ENCODE results near the gene CBY3. TPM values are rescaled to one million over a fixed set of nuclear protein-coding genes. Genes with fewer than 3 reads are reported as not detected.

CBY3 gene
- total and polyA plus RNA-seq, 2 of the 13 experiments (the other 11 are each of a cell fraction or from before 2014, with no cell fraction given) = not detected

DNA sequence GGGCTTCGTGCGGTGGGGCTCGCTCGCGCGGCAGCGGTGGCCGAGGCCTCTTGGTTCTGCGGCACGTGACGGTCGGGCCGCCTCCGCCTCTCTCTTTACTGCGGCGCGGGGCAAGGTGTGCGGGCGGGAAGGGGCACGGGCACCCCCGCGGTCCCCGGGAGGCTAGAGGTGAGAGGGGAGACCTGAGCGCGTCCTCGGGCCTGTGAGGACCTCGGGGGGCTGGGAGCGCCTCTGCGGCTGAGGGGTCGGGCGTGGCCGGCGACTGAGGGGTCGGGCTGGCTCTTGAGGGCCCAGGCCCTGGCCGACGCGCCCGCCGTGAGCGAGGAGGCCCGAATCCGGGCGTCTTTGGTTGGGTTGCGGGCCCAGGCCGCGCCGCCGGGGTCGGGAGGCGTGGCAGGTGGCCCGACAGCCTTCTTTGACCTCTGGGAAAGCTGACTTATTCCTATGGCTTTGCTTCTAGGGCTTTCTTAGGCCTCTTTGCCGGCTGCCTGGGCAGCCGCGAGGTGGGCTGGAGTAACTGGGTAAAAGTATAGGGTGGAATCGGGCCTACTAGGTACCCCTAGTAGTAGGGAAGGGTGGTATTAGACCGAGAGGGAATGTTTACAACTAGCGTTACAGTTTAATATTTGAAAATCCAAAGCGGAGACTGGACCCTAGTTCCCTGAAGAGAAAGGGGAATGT, 18.2 kb upstream of the CBY3 start, which contains the start of gene CANX (continued):
- no peak for TF ChIP-seq RARG (CRISPR knock-in tag; IDR thresholded peaks at IDR 0.05; ENCODE audit: low read depth)
- TF ChIP-seq NAIF1 (CRISPR knock-in tag; IDR thresholded peaks at IDR 0.05; ENCODE audit: borderline replicate concordance) = 0 out of 2 replicates have a peak, but pooled peaks have one; percentile 83
- TF ChIP-seq, protein P1, sequence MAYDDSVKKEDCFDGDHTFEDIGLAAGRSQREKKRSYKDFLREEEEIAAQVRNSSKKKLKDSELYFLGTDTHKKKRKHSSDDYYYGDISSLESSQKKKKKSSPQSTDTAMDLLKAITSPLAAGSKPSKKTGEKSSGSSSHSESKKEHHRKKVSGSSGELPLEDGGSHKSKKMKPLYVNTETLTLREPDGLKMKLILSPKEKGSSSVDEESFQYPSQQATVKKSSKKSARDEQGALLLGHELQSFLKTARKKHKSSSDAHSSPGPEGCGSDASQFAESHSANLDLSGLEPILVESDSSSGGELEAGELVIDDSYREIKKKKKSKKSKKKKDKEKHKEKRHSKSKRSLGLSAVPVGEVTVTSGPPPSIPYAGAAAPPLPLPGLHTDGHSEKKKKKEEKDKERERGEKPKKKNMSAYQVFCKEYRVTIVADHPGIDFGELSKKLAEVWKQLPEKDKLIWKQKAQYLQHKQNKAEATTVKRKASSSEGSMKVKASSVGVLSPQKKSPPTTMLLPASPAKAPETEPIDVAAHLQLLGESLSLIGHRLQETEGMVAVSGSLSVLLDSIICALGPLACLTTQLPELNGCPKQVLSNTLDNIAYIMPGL (CRISPR knock-in tag; IDR thresholded peaks at IDR 0.05; ENCODE audit: borderline replicate concordance in 1 of 2, low read depth in 1 of 2) = peak in 1 of 2 experiments; percentile 86; a peak in 2 of 4 replicates
- no peak for TF ChIP-seq ZNF749 (CRISPR knock-in tag; IDR thresholded peaks at IDR 0.05; ENCODE audit: borderline replicate concordance)
- peak; percentile 95 for TF ChIP-seq ZNF446 (CRISPR knock-in tag; IDR thresholded peaks at IDR 0.05)
- peak; percentile 90; the same call in 1 of the 2 replicates for TF ChIP-seq MED13 (CRISPR knock-in tag; IDR thresholded peaks at IDR 0.05)
- TF ChIP-seq RXRA (CRISPR knock-in tag; IDR thresholded peaks at IDR 0.05) = peak; percentile 63
- no peak; the same call in none of the 2 replicates for TF ChIP-seq ZNF430 (CRISPR knock-in tag; IDR thresholded peaks at IDR 0.05)
- TF ChIP-seq CBFB (CRISPR knock-in tag; IDR thresholded peaks at IDR 0.05) = peak; percentile 49; the same call in 1 of the 2 replicates
- TF ChIP-seq ZNF329 (CRISPR knock-in tag; IDR thresholded peaks at IDR 0.05; ENCODE audit: low read depth) = peak; percentile 90
- peak; percentile 19 for TF ChIP-seq HNRNPLL (IDR thresholded peaks at IDR 0.05; ENCODE audit: low read depth, low read length, poor library complexity, severe bottlenecking)
- TF ChIP-seq, protein P2, sequence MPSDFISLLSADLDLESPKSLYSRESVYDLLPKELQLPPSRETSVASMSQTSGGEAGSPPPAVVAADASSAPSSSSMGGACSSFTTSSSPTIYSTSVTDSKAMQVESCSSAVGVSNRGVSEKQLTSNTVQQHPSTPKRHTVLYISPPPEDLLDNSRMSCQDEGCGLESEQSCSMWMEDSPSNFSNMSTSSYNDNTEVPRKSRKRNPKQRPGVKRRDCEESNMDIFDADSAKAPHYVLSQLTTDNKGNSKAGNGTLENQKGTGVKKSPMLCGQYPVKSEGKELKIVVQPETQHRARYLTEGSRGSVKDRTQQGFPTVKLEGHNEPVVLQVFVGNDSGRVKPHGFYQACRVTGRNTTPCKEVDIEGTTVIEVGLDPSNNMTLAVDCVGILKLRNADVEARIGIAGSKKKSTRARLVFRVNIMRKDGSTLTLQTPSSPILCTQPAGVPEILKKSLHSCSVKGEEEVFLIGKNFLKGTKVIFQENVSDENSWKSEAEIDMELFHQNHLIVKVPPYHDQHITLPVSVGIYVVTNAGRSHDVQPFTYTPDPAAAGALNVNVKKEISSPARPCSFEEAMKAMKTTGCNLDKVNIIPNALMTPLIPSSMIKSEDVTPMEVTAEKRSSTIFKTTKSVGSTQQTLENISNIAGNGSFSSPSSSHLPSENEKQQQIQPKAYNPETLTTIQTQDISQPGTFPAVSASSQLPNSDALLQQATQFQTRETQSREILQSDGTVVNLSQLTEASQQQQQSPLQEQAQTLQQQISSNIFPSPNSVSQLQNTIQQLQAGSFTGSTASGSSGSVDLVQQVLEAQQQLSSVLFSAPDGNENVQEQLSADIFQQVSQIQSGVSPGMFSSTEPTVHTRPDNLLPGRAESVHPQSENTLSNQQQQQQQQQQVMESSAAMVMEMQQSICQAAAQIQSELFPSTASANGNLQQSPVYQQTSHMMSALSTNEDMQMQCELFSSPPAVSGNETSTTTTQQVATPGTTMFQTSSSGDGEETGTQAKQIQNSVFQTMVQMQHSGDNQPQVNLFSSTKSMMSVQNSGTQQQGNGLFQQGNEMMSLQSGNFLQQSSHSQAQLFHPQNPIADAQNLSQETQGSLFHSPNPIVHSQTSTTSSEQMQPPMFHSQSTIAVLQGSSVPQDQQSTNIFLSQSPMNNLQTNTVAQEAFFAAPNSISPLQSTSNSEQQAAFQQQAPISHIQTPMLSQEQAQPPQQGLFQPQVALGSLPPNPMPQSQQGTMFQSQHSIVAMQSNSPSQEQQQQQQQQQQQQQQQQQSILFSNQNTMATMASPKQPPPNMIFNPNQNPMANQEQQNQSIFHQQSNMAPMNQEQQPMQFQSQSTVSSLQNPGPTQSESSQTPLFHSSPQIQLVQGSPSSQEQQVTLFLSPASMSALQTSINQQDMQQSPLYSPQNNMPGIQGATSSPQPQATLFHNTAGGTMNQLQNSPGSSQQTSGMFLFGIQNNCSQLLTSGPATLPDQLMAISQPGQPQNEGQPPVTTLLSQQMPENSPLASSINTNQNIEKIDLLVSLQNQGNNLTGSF (CRISPR knock-in tag; IDR thresholded peaks at IDR 0.05) = peak; percentile 71; the same call in 1 of the 2 replicates
- peak; percentile 88 for TF ChIP-seq FOXC1 (CRISPR knock-in tag; IDR thresholded peaks at IDR 0.05; ENCODE audit: borderline replicate concordance)
- TF ChIP-seq SIN3A (IDR thresholded peaks at IDR 0.05; ENCODE audit: borderline replicate concordance, low read depth, low read length) = 0 out of 2 replicates have a peak, but pooled peaks have one; percentile 47

Data from HepG2 (cell line).